Caco-2 (cell line): ENCODE results near the gene SLC1A2. TPM values are rescaled to one million over a fixed set of nuclear protein-coding genes. Genes with fewer than 3 reads are reported as not detected.

Source experiments
- BruUV-seq: library from RNA; stranded (reverse); fragments of 400-500 nt; replicated peaks from 2 replicates; lab custom pipeline; 2021; lab: Mats Ljungman, UMichigan
- CTCF ChIA-PET: fragments of 300-600 bp; sonication (Branson Sonifier 250); formaldehyde crosslinking; loops from one replicate; lab custom pipeline; 2022; ENCODE audit warnings: antibody characterized with exemption; lab: Charles Lee
- POLR2A ChIA-PET: fragments of 300-600 bp; sonication (Branson Sonifier 250); formaldehyde crosslinking; loops from one replicate; lab custom pipeline; 2022; ENCODE audit warnings: antibody characterized with exemption; lab: Charles Lee
- DNase-seq, 2 experiments: peaks; one replicate each; pipeline versions ENCODE4 v3.0.0 to v3.0.0-alpha.2; 2020 to 2022
- H3K27me3 ChIP-seq: replicated peaks from 2 replicates; pipeline ENCODE4 v1.6.0; 2011; ENCODE audit warnings: low read length; ENCODE audit not compliant: control insufficient read depth, insufficient read depth
- H3K36me3 ChIP-seq: 2 replicates; pipeline ENCODE4 v1.5.1; 2011; ENCODE audit warnings: low read length; ENCODE audit not compliant: control insufficient read depth, insufficient read depth
- H3K4me1 ChIP-seq: fragments of 250-450 bp; sonication (Bioruptor Pico); 2 replicates; pipeline ENCODE4 v1.5.1; 2020; ENCODE audit warnings: mild to moderate bottlenecking
- H3K4me3 ChIP-seq: 2 replicates; pipeline ENCODE4 v1.5.1; 2011; ENCODE audit warnings: low read depth, mild to moderate bottlenecking, control low read depth, low read length
- H3K9me3 ChIP-seq: fragments of 250-450 bp; sonication (Bioruptor Pico); 2 replicates; pipeline ENCODE4 v1.5.1; 2020; ENCODE audit warnings: mild to moderate bottlenecking, moderate library complexity
- H3K27ac Mint-ChIP-seq: one replicate; pipeline ENCODE4 v1.8.0; 2022; ENCODE audit warnings: mixed read lengths; ENCODE audit not compliant: unreplicated experiment
- H3K27me3 Mint-ChIP-seq: one replicate; pipeline ENCODE4 v1.8.0; 2022; ENCODE audit warnings: mixed read lengths; ENCODE audit not compliant: insufficient read depth, unreplicated experiment
- H3K36me3 Mint-ChIP-seq: one replicate; pipeline ENCODE4 v1.8.0; 2022; ENCODE audit warnings: mild to moderate bottlenecking, mixed read lengths; ENCODE audit not compliant: insufficient read depth, unreplicated experiment
- H3K4me1 Mint-ChIP-seq: one replicate; pipeline ENCODE4 v1.8.0; 2022; ENCODE audit warnings: low read depth, mixed read lengths; ENCODE audit not compliant: unreplicated experiment
- H3K4me3 Mint-ChIP-seq: one replicate; pipeline ENCODE4 v1.8.0; 2022; ENCODE audit warnings: mild to moderate bottlenecking, moderate library complexity, mixed read lengths; ENCODE audit not compliant: unreplicated experiment
- H3K9me3 Mint-ChIP-seq: one replicate; pipeline ENCODE4 v1.8.0; 2022; ENCODE audit warnings: mixed read lengths; ENCODE audit not compliant: unreplicated experiment
- intact Hi-C: fragments of 100-400 bp; cut with micrococcal nuclease; formaldehyde crosslinking; loops from one replicate; pipeline ENCODE4 v1.10.0; 2022; ENCODE audit not compliant: unreplicated experiment
- total RNA-seq: library from RNA; stranded (reverse); gene quantifications from 2 replicates; pipeline ENCODE4 v1.2.3, GENCODE V29; 2022
- TF ChIP-seq, protein P1 (sequence below), 2 experiments: fragments of 200-600 bp in 1 of 2; IDR thresholded peaks; 1 replicate in 1 of 2; 2 replicates in 1 of 2; pipeline versions ENCODE4 v1.5.1 to v1.8.0; 2011 to 2022; ENCODE audit warnings: antibody characterized with exemption in 1 of 2, control low read depth in 1 of 2, inconsistent platforms in 1 of 2, low read depth in 1 of 2, low read length in 1 of 2, mild to moderate bottlenecking in 1 of 2, moderate library complexity in 1 of 2; ENCODE audit not compliant: insufficient read depth in 1 of 2, severe bottlenecking in 1 of 2, unreplicated experiment in 1 of 2

The SLC1A2 gene
- total RNA-seq, 1 experiment from 2014 or later, result 2.0 TPM

DNA sequence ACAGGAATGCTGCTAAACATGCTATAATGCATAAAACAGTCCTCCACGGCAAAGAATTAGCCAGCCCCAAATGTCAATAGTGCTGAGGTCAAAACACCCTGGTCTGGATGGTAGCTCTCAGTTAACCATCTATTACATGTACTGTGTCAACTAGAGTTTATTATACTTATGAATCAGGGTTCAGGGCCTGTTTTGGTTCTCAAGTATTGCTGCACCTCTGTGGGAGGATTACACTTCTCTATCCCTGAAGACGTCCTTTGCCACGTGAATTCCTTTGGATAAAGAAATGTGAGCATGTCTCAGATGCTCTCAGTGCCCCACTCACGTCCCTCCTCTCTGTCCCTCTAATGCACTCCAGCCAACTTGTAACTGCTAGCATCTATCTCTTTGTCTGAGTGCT is 53.4 kb downstream of the SLC1A2 start:
- H3K27ac Mint-ChIP-seq, result no peak overlapping the region
- POLR2A ChIA-PET, result no interaction called here
- BruUV-seq, result no TSS peak
- H3K4me3 Mint-ChIP-seq, result no peak overlapping the region
- H3K36me3 Mint-ChIP-seq, result no peaks in the 10 kb centered on the region
- Histone ChIP-seq H3K27me3 (no peaks in the 10 kb centered on the region), H3K36me3 (no peaks in the 10 kb centered on the region), H3K4me1 (no peaks in the 10 kb centered on the region), H3K9me3 (no peaks in the 10 kb centered on the region), H3K4me3 (no peak overlapping the region)
- CTCF ChIA-PET, result no interaction called here
- TF ChIP-seq, protein P1, sequence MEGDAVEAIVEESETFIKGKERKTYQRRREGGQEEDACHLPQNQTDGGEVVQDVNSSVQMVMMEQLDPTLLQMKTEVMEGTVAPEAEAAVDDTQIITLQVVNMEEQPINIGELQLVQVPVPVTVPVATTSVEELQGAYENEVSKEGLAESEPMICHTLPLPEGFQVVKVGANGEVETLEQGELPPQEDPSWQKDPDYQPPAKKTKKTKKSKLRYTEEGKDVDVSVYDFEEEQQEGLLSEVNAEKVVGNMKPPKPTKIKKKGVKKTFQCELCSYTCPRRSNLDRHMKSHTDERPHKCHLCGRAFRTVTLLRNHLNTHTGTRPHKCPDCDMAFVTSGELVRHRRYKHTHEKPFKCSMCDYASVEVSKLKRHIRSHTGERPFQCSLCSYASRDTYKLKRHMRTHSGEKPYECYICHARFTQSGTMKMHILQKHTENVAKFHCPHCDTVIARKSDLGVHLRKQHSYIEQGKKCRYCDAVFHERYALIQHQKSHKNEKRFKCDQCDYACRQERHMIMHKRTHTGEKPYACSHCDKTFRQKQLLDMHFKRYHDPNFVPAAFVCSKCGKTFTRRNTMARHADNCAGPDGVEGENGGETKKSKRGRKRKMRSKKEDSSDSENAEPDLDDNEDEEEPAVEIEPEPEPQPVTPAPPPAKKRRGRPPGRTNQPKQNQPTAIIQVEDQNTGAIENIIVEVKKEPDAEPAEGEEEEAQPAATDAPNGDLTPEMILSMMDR (IDR thresholded peaks at IDR 0.05; ENCODE audit: insufficient read depth in 1 of 2, low read depth in 1 of 2, low read length in 1 of 2, severe bottlenecking in 1 of 2, unreplicated experiment in 1 of 2), result no peak
- no peaks in the 10 kb centered on the region for H3K9me3 Mint-ChIP-seq
- H3K27me3 Mint-ChIP-seq, result no peaks in the 10 kb centered on the region
- DNase-seq, result no peak
- no peaks in the 10 kb centered on the region for H3K4me1 Mint-ChIP-seq
- intact Hi-C loops, result no loop called here

DNA sequence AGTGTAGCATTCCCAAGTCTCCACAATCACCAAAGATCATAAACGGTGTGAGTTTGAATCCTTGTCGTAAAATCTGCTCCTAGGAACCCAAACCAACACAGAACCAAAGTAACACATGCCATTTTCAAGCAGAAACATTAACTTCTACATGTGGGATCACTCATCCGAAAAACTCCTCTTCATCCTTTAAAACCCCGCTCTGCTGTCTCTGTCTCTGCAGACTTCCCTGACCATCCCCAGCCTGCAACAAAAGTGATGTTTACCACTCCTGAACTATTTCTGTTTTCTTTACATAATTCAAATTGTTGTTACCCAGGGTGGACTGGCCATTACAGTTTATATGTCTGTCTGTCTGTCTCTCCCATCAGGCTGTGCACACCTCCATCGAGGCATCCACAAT is 54.0 kb downstream of the SLC1A2 start:
- no peaks in the 10 kb centered on the region for H3K36me3 ChIP-seq
- no peak overlapping the region for H3K4me3 Mint-ChIP-seq
- intact Hi-C loops, result no loop called here
- no peaks in the 10 kb centered on the region for H3K9me3 ChIP-seq
- CTCF ChIA-PET, result no interaction called here
- BruUV-seq, result no TSS peak
- no peaks in the 10 kb centered on the region for H3K4me1 Mint-ChIP-seq
- H3K9me3 Mint-ChIP-seq, result no peaks in the 10 kb centered on the region
- no peaks in the 10 kb centered on the region for H3K36me3 Mint-ChIP-seq
- no peak overlapping the region for H3K27ac Mint-ChIP-seq
- TF ChIP-seq, protein P1 (IDR thresholded peaks at IDR 0.05; ENCODE audit: insufficient read depth in 1 of 2, low read depth in 1 of 2, low read length in 1 of 2, severe bottlenecking in 1 of 2, unreplicated experiment in 1 of 2), result no peak
- DNase-seq, result no peak
- no peaks in the 10 kb centered on the region for H3K27me3 ChIP-seq
- POLR2A ChIA-PET, result no interaction called here
- no peak overlapping the region for H3K4me3 ChIP-seq
- no peaks in the 10 kb centered on the region for H3K4me1 ChIP-seq
- H3K27me3 Mint-ChIP-seq, result no peaks in the 10 kb centered on the region

DNA sequence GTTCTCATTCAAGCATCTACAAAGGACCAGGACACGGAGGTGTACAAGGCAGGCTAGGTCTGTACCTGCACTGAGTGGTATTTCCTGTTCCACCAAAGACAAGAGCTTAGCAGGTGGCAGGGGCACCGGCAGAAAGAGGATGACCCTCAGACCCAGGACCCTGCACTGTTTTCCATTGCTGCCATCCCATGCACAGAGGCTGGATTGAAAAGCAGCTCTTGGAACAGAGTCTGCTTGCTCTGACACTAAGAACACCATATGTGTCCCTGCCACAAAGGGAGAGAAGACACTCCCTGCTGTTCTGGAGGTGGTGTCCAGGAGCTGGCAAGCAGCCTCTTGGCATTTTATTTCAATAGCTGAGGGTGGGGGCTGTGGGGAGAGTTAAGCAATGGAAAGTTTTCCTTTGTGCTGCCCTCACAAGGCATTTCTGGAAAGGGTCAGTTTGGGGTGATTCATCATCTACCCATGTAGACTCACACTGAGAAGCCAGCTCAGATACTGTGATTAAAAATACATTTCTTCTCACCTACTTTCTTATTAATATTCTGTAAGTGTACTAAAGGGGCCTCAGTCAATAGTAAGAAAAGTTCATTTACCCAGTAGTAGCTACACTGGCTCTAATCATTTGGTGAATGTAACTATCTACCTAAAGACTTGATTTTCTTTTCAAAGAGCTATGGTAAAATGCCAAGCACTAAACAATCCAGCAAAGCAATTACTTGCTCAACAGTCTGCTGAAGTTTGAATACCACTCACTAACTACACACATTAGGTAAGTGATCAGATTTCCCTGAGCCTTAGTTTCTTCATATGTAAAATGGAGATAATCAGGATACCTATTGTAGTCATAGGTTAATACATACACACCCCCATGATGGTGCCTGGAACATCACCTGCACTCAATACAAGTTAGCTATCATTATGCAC is 55.2 kb downstream of the SLC1A2 start:
- H3K4me3 ChIP-seq, result no peak overlapping the region
- intact Hi-C loops, result no loop called here
- H3K4me1 Mint-ChIP-seq, result no peaks in the 10 kb centered on the region
- no peaks in the 10 kb centered on the region for H3K4me1 ChIP-seq
- no peak for DNase-seq
- ChIA-PET CTCF (no interaction called here), POLR2A (no interaction called here)
- no peaks in the 10 kb centered on the region for H3K36me3 Mint-ChIP-seq
- no peak overlapping the region for H3K27ac Mint-ChIP-seq
- H3K9me3 Mint-ChIP-seq, result no peaks in the 10 kb centered on the region
- no peaks in the 10 kb centered on the region for H3K27me3 ChIP-seq
- no peaks in the 10 kb centered on the region for H3K27me3 Mint-ChIP-seq
- H3K36me3 ChIP-seq, result no peaks in the 10 kb centered on the region
- H3K4me3 Mint-ChIP-seq, result no peak overlapping the region
- no TSS peak for BruUV-seq
- TF ChIP-seq, protein P1 (IDR thresholded peaks at IDR 0.05; ENCODE audit: insufficient read depth in 1 of 2, low read depth in 1 of 2, low read length in 1 of 2, severe bottlenecking in 1 of 2, unreplicated experiment in 1 of 2), result no peak
- H3K9me3 ChIP-seq, result no peaks in the 10 kb centered on the region
